ENCODE results near the gene SPTA1. TPM values are rescaled to one million over a fixed set of nuclear protein-coding genes. Genes with fewer than 3 reads are reported as not detected.

SPTA1 gene
- under 1 TPM in 1 of 4 donors, not detected in 3; 0.02 TPM for total RNA-seq

- intact Hi-C loops (cut with DNase I; ENCODE audit: low total_unique reads) = no loop called here
- no peak within 1 kb of the TSS for H3K4me3 ChIP-seq (ENCODE audit: low read depth, poor library complexity, severe bottlenecking)
- DNase-seq (ENCODE audit: low spot score in 2 of 2) = no peak
- TF ChIP-seq CTCF (IDR thresholded peaks at IDR 0.05) = no peak
- TF ChIP-seq POLR2A (IDR thresholded peaks at IDR 0.05) = no peak
- 68 to 69% methylated on average over 7 of the region's 7 CpGs for WGBS, 2 donors
Measured at GRCh38 chr1:158686111-158687009, at the start of gene SPTA1. SPTA1 (minus strand) TSS chr1:158686715; CDS start chr1:158686517, 198 bp downstream.

GRCh38 chr1:158735848-158736247 is 49.3 kb upstream of the SPTA1 start:
- H3K4me3 ChIP-seq (ENCODE audit: low read depth, poor library complexity, severe bottlenecking) = no peak overlapping the region
- intact Hi-C loops (cut with DNase I; ENCODE audit: low total_unique reads) = no loop called here
- no peak for DNase-seq (ENCODE audit: low spot score in 2 of 2)
- TF ChIP-seq POLR2A (IDR thresholded peaks at IDR 0.05) (no peak), CTCF (IDR thresholded peaks at IDR 0.05) (no peak)

- WGBS, 2 donors = 62 to 68% methylated on average over 2 of the region's 2 CpGs
- no peak overlapping the region for H3K4me3 ChIP-seq (ENCODE audit: low read depth, poor library complexity, severe bottlenecking)
- intact Hi-C loops (cut with DNase I; ENCODE audit: low total_unique reads) = no loop called here
- TF ChIP-seq POLR2A (IDR thresholded peaks at IDR 0.05) (no peak), CTCF (IDR thresholded peaks at IDR 0.05) (no peak)
- DNase-seq (ENCODE audit: low spot score in 2 of 2) = no peak
Measured at GRCh38 chr1:158732524-158732923, 46.0 kb upstream of the SPTA1 start.

GRCh38 chr1:158731707-158732106 is 45.2 kb upstream of the SPTA1 start:
- H3K4me3 ChIP-seq (ENCODE audit: low read depth, poor library complexity, severe bottlenecking) = no peak overlapping the region
- intact Hi-C loops (cut with DNase I; ENCODE audit: low total_unique reads) = no loop called here
- WGBS, 2 donors = 71 to 85% methylated on average over 4 of the region's 4 CpGs
- no peak for DNase-seq (ENCODE audit: low spot score in 2 of 2)
- TF ChIP-seq POLR2A (IDR thresholded peaks at IDR 0.05) (no peak), CTCF (IDR thresholded peaks at IDR 0.05) (no peak)

- TF ChIP-seq POLR2A (IDR thresholded peaks at IDR 0.05) (no peak), CTCF (IDR thresholded peaks at IDR 0.05) (no peak)
- 62 to 78% methylated on average over 4 of the region's 4 CpGs for WGBS, 2 donors
- DNase-seq (ENCODE audit: low spot score in 2 of 2) = no peak
- intact Hi-C loops (cut with DNase I; ENCODE audit: low total_unique reads) = no loop called here
- no peak overlapping the region for H3K4me3 ChIP-seq (ENCODE audit: low read depth, poor library complexity, severe bottlenecking)
Measured at GRCh38 chr1:158730453-158730852, 43.9 kb upstream of the SPTA1 start.

Data from lower leg skin (tissue), 4 donors.